A673 (cell line): ENCODE data around the gene C20orf202.

Experiments used
- EZH2 ChIP-seq: fragments of 200-600 bp; sonication (generic); IDR thresholded peaks from 2 replicates; pipeline ENCODE4 v1.6.1; 2017; ENCODE audit warnings: borderline replicate concordance, low read depth, mild to moderate bottlenecking, mixed read lengths, antibody characterized with exemption, low read length; ENCODE audit not compliant: poor library complexity, severe bottlenecking
- TF ChIP-seq, protein P1 (sequence below): fragments of 300-800, 200-600 bp; sonication (generic); conservative IDR thresholded peaks from 2 replicates; pipeline ENCODE4 v1.5.1; 2017; ENCODE audit warnings: low read depth, mild to moderate bottlenecking, antibody characterized with exemption, low read length, moderate library complexity, mixed read lengths

- TF ChIP-seq, protein P1, sequence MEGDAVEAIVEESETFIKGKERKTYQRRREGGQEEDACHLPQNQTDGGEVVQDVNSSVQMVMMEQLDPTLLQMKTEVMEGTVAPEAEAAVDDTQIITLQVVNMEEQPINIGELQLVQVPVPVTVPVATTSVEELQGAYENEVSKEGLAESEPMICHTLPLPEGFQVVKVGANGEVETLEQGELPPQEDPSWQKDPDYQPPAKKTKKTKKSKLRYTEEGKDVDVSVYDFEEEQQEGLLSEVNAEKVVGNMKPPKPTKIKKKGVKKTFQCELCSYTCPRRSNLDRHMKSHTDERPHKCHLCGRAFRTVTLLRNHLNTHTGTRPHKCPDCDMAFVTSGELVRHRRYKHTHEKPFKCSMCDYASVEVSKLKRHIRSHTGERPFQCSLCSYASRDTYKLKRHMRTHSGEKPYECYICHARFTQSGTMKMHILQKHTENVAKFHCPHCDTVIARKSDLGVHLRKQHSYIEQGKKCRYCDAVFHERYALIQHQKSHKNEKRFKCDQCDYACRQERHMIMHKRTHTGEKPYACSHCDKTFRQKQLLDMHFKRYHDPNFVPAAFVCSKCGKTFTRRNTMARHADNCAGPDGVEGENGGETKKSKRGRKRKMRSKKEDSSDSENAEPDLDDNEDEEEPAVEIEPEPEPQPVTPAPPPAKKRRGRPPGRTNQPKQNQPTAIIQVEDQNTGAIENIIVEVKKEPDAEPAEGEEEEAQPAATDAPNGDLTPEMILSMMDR: no peak
- TF ChIP-seq EZH2: no peak
Observed at GRCh38 chr20:1196634-1197033, 6.6 kb upstream of the C20orf202 start.
